GM12878 (cell line): Measurements from ENCODE around the gene PDZD8. TPM values are rescaled to one million over a fixed set of nuclear protein-coding genes. Genes with fewer than 3 reads are reported as not detected.

Experiments used
- ATAC-seq: fragments of 200-7000 bp; cut with Tn5 transposase; 3 replicates; pipeline ENCODE4 v1.9.1; 2020; ENCODE audit warnings: mild to moderate bottlenecking, moderate library complexity
- BruUV-seq: library from RNA; stranded (reverse); fragments of 400-500 nt; replicated peaks from 2 replicates; lab custom pipeline; 2021; lab: Mats Ljungman, UMichigan
- CTCF ChIA-PET: fragments of 300-600 bp; sonication (Branson Sonifier 250); formaldehyde crosslinking; extraction: SDS; loops from one replicate; lab custom pipeline; 2021; ENCODE audit warnings: inconsistent platforms; lab: Yijun Ruan, JAX
- POLR2A ChIA-PET: fragments of 350-600 bp; formaldehyde crosslinking; extraction: SDS; loops from one replicate; lab custom pipeline; 2021; ENCODE audit warnings: inconsistent platforms; lab: Charles Lee
- RAD21 ChIA-PET: fragments of 300-600 bp; sonication (Branson Sonifier 250); formaldehyde crosslinking; loops from one replicate; lab custom pipeline; 2023; ENCODE audit warnings: antibody characterized with exemption; ENCODE audit not compliant: unreplicated experiment; lab: Charles Lee
- SMC1A ChIA-PET: fragments of 300-600 bp; sonication (Branson Sonifier 250); formaldehyde crosslinking; loops from one replicate; lab custom pipeline; 2023; ENCODE audit not compliant: unreplicated experiment, uncharacterized antibody; lab: Charles Lee
- DNase-seq: peaks from one replicate; pipeline ENCODE4 v3.0.0-alpha.2; 2011; ENCODE audit warnings: low read depth, low spot score
- FAIRE-seq: peaks from 3 replicates; lab custom pipeline; 2011; peaks lifted over from hg19 to GRCh38; lab: Jason Lieb, UNC
- H2AFZ ChIP-seq: 2 replicates; pipeline ENCODE4 v1.6.0; 2011; ENCODE audit warnings: low read depth, low read length, control low read depth; ENCODE audit not compliant: control insufficient read depth
- H3K27ac ChIP-seq: 2 replicates; pipeline ENCODE4 v1.5.1; 2011; ENCODE audit warnings: control low read depth; ENCODE audit not compliant: control insufficient read depth, insufficient read depth
- H3K27me3 ChIP-seq, 2 experiments: replicated peaks in 1 of 2; 2 replicates each; pipeline versions ENCODE4 v1.6.0 to v1.6.1; 2011; ENCODE audit warnings: low read length in 1 of 2; ENCODE audit not compliant: control insufficient read depth in 2 of 2, insufficient read depth in 2 of 2
- H3K36me3 ChIP-seq, 2 experiments: 2 replicates each; pipeline ENCODE4 v1.5.1; 2011; ENCODE audit warnings: low read length in 1 of 2; ENCODE audit not compliant: control insufficient read depth in 2 of 2, insufficient read depth in 2 of 2
- H3K4me1 ChIP-seq: 2 replicates; pipeline ENCODE4 v1.6.1; 2011; ENCODE audit warnings: mild to moderate bottlenecking, low read length, moderate library complexity, mixed read lengths; ENCODE audit not compliant: control insufficient read depth, insufficient read depth
- H3K4me2 ChIP-seq: 2 replicates; pipeline ENCODE4 v1.6.0; 2011; ENCODE audit warnings: control low read depth; ENCODE audit not compliant: control insufficient read depth, insufficient read depth
- H3K4me3 ChIP-seq: fragments of 200-600 bp; sonication (generic); 2 replicates; pipeline ENCODE4 v1.5.1; 2016
- H3K79me2 ChIP-seq: 2 replicates; pipeline ENCODE4 v1.6.0; 2011; ENCODE audit warnings: low read length; ENCODE audit not compliant: control insufficient read depth, insufficient read depth
- H3K9ac ChIP-seq: 2 replicates; pipeline ENCODE4 v1.8.0; 2011; ENCODE audit warnings: low read length, control low read depth, mixed read lengths; ENCODE audit not compliant: control insufficient read depth, insufficient read depth
- H3K9me3 ChIP-seq: replicated peaks from 3 replicates; pipeline ENCODE4 v1.5.1; 2011; ENCODE audit warnings: mild to moderate bottlenecking, low read length; ENCODE audit not compliant: control insufficient read depth, insufficient read depth
- H4K20me1 ChIP-seq: 2 replicates; pipeline ENCODE4 v1.6.0; 2011; ENCODE audit not compliant: control insufficient read depth, insufficient read depth
- BACH1 ChIP-seq: fragments of 450-650 bp; IDR thresholded peaks from 2 replicates; pipeline ENCODE4 v1.6.1; 2017; ENCODE audit warnings: mild to moderate bottlenecking, borderline replicate concordance
- BCL3 ChIP-seq: IDR thresholded peaks from 2 replicates; pipeline ENCODE4 v1.6.1; 2011; ENCODE audit warnings: borderline replicate concordance, low read depth, mild to moderate bottlenecking, moderate library complexity, low read length; ENCODE audit not compliant: insufficient read depth, poor library complexity, severe bottlenecking
- FOS ChIP-seq: IDR thresholded peaks from 3 replicates; pipeline ENCODE4 v1.6.1; 2011; ENCODE audit warnings: borderline replicate concordance; ENCODE audit not compliant: insufficient read length; ENCODE audit errors: extremely low read depth
- PAX5 ChIP-seq: IDR thresholded peaks from 2 replicates; pipeline ENCODE4 v1.6.1; 2011; ENCODE audit warnings: low read depth, low read length, borderline replicate concordance
- POLR2AphosphoS2 ChIP-seq: IDR thresholded peaks from 2 replicates; pipeline ENCODE4 v1.6.1; 2011; ENCODE audit warnings: low read depth, mild to moderate bottlenecking, low read length, improper control_type of control experiment, moderate library complexity
- SIN3A ChIP-seq: IDR thresholded peaks from 2 replicates; pipeline ENCODE4 v1.6.1; 2012; ENCODE audit warnings: low read depth, low read length, improper control_type of control experiment
- SMAD5 ChIP-seq: IDR thresholded peaks from 2 replicates; pipeline ENCODE4 v1.6.1; 2016; ENCODE audit warnings: antibody characterized with exemption, low read depth
- SREBF1 ChIP-seq: IDR thresholded peaks from 2 replicates; pipeline ENCODE4 v1.6.1; 2012; ENCODE audit warnings: mild to moderate bottlenecking, low read length
- SREBF2 ChIP-seq: IDR thresholded peaks from 2 replicates; pipeline ENCODE4 v1.6.1; 2012; ENCODE audit warnings: mild to moderate bottlenecking, low read length
- SUZ12 ChIP-seq: fragments of 200-600 bp; sonication (generic); IDR thresholded peaks from one replicate; pipeline ENCODE4 v1.6.1; 2018; ENCODE audit warnings: antibody characterized with exemption, mild to moderate bottlenecking; ENCODE audit not compliant: unreplicated experiment
- ZNF207 ChIP-seq: fragments of 450-650 bp; IDR thresholded peaks from 2 replicates; pipeline ENCODE4 v1.6.1; 2014; ENCODE audit warnings: antibody characterized with exemption, mild to moderate bottlenecking, borderline replicate concordance
- WGBS: methylation state at CpG from one replicate; pipeline ENCODE4 v1.1.6; 2016; ENCODE audit warnings: low lambda C conversion rate; ENCODE audit not compliant: insufficient replicate concordance, insufficient coverage; ENCODE audit errors: missing lambda C conversion rate; 5-methylcytosine and 5-hydroxymethylcytosine counted together
- in situ Hi-C: fragments of 300-500 bp; cut with MboI; formaldehyde crosslinking; loops from 9 replicates; pipeline ENCODE4 v1.14.3; 2018; ENCODE audit warnings: mixed read lengths
- intact Hi-C: fragments of 100-400 bp; cut with micrococcal nuclease; formaldehyde crosslinking; loops from one replicate; pipeline ENCODE4 v1.14.2; 2022; ENCODE audit not compliant: unreplicated experiment
- polyA plus RNA-seq, 11 experiments: library from polyadenylated mRNA; depleted of rRNA in 4 of 11; unstranded in 6 of 11; stranded (reverse) in 5 of 11; fragments of >200 nt; fragmentation: Nextera tagmentation in 4 of 11; fragmentation: Illumina TruSeq in 1 of 11; extraction: Ambion mirVana in 4 of 11; extraction: Trizol in 1 of 11; gene quantifications; 1 replicate in 1 of 11; 2 replicates in 10 of 11; pipeline versions ENCODE4 v1.2.1 to v1.2.3, GENCODE V29; 2011 to 2016; ENCODE audit warnings: inconsistent platforms in 2 of 11, missing spikeins in 2 of 11, low read depth in 1 of 11
- total RNA-seq, 4 experiments: library from RNA; depleted of rRNA in 3 of 4; stranded (reverse); fragments of >200 nt in 3 of 4; fragmentation: Illumina TruSeq in 1 of 4; extraction: Trizol in 1 of 4; gene quantifications; 2 replicates each; pipeline versions ENCODE4 v1.2.1 to v1.2.3, GENCODE V29; 2013 to 2021
- TF ChIP-seq, protein P1 (sequence below), 3 experiments: IDR thresholded peaks in 2 of 3; conservative IDR thresholded peaks in 1 of 3; 2 replicates each; pipeline ENCODE4 v1.5.1; 2011; ENCODE audit warnings: low read depth in 3 of 3, low read length in 3 of 3, mild to moderate bottlenecking in 3 of 3, control low read depth in 2 of 3, moderate library complexity in 2 of 3, inconsistent platforms in 1 of 3, mixed read lengths in 1 of 3; ENCODE audit not compliant: control insufficient read depth in 2 of 3, insufficient read depth in 1 of 3; ENCODE audit errors: extremely low read depth in 1 of 3
- TF ChIP-seq, protein P2 (sequence below): IDR thresholded peaks from 2 replicates; pipeline ENCODE4 v1.6.1; 2011; ENCODE audit warnings: low read depth, low read length, improper control_type of control experiment, borderline replicate concordance

The PDZD8 gene
- total and polyA plus RNA-seq, 10 of the 15 experiments (the other 5 are each of a cell fraction or from before 2014, with no cell fraction given) = 2.0 to 21.2 (median 6.7) TPM

DNA sequence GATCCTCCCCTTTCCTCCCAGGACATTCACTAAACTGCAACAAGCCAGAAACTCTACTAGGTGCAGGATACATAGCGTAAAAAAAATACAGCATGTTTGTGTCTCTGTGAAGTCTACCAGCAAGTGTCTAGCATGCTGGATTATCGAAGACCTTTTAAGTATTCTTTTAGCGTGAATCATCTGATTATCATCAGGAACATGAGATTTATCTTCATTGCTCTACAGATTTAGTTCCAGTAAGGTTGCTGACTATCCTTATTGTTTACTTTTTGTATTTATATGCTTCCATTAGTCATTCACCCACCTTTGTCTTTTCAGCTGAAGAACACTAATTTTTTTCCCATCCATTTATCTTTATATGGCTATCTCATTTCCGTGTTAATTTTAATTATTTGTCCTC, 62.8 kb downstream of the PDZD8 start:
- in situ Hi-C loops = no loop called here
- no TSS peak for BruUV-seq
- Histone ChIP-seq H3K4me1 (no peaks in the 10 kb centered on the region), H3K27ac (no peak overlapping the region), H3K27me3 (no peaks in the 10 kb centered on the region), H3K36me3 (peaks cover 0 to 2% of the 10 kb centered on the region in 2 experiments; a peak in 3 of 4 replicates), H3K79me2 (no peaks in the 10 kb centered on the region), H3K4me2 (no peak overlapping the region), H3K9me3 (no peaks in the 10 kb centered on the region), H3K9ac (no peak overlapping the region), H3K4me3 (no peak overlapping the region), H2AFZ (no peak overlapping the region), H4K20me1 (no peaks in the 10 kb centered on the region)
- 97% methylated on average over 4 of the region's 4 CpGs for WGBS
- SMC1A ChIA-PET = interaction anchor here (1.1 kb wide), 1 partner anchor 76 kb away, joined by 3 read pairs; no protein-coding TSS in a partner anchor
- ATAC-seq (no peak), DNase-seq (no peak), FAIRE-seq (no peak)
- CTCF ChIA-PET = interaction anchor here (0.7 kb wide), 1 partner anchor 11 kb away, joined by 3 read pairs; no protein-coding TSS in a partner anchor
- RAD21 ChIA-PET = no interaction called here
- TF ChIP-seq SREBF2 = no peak
- TF ChIP-seq, protein P1, sequence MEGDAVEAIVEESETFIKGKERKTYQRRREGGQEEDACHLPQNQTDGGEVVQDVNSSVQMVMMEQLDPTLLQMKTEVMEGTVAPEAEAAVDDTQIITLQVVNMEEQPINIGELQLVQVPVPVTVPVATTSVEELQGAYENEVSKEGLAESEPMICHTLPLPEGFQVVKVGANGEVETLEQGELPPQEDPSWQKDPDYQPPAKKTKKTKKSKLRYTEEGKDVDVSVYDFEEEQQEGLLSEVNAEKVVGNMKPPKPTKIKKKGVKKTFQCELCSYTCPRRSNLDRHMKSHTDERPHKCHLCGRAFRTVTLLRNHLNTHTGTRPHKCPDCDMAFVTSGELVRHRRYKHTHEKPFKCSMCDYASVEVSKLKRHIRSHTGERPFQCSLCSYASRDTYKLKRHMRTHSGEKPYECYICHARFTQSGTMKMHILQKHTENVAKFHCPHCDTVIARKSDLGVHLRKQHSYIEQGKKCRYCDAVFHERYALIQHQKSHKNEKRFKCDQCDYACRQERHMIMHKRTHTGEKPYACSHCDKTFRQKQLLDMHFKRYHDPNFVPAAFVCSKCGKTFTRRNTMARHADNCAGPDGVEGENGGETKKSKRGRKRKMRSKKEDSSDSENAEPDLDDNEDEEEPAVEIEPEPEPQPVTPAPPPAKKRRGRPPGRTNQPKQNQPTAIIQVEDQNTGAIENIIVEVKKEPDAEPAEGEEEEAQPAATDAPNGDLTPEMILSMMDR (IDR thresholded peaks at IDR 0.05 in 2 of 3, conservative IDR thresholded peaks at IDR 0.05 in 1 of 3; ENCODE audit: control insufficient read depth in 2 of 3, extremely low read depth in 1 of 3, insufficient read depth in 1 of 3, low read depth in 3 of 3, low read length in 3 of 3) = no peak
- no peak for TF ChIP-seq FOS
- no peak for TF ChIP-seq BCL3
- TF ChIP-seq POLR2AphosphoS2 = no peak
- no peak for TF ChIP-seq SIN3A
- TF ChIP-seq BACH1 = no peak
- no peak for TF ChIP-seq ZNF207
- no peak for TF ChIP-seq SREBF1
- no peak for TF ChIP-seq SUZ12
- no peak for TF ChIP-seq PAX5
- TF ChIP-seq, protein P2, sequence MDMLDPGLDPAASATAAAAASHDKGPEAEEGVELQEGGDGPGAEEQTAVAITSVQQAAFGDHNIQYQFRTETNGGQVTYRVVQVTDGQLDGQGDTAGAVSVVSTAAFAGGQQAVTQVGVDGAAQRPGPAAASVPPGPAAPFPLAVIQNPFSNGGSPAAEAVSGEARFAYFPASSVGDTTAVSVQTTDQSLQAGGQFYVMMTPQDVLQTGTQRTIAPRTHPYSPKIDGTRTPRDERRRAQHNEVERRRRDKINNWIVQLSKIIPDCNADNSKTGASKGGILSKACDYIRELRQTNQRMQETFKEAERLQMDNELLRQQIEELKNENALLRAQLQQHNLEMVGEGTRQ = no peak
- no peak for TF ChIP-seq SMAD5
- POLR2A ChIA-PET = no interaction called here
- intact Hi-C loops = no loop called here
